ENCODE measurements around the gene ATXN10.
"Not testable (repeated sequence)": the region's sequence is repeated elsewhere in the genome, so short reads cannot be mapped to it uniquely, and the experiment has no call there.

The ATXN10 gene

GRCh38 chr22:45709060-45709739 is 37.6 kb downstream of the ATXN10 start:
- Histone ChIP-seq H3K4me2 (ENCODE audit: insufficient read depth, low read length) (no peak overlapping the region), H3K4me1 (ENCODE audit: insufficient read depth, low read length) (no peaks in the 10 kb centered on the region), H3K27ac (ENCODE audit: low read length) (peak overlapping the region; percentile 23; the same call in 1 of the 2 replicates), H2AFZ (ENCODE audit: low read depth, low read length) (no peak overlapping the region), H3K36me3 (ENCODE audit: insufficient read depth, low read length) (peaks cover 82% of the 10 kb centered on the region), H3K27me3 (ENCODE audit: insufficient read depth, low read length, poor library complexity) (no peaks in the 10 kb centered on the region), H3K9me3 (ENCODE audit: insufficient read depth, low read length, severe bottlenecking) (no peaks in the 10 kb centered on the region), H4K20me1 (ENCODE audit: insufficient read depth, low read length) (peaks cover 13% of the 10 kb centered on the region; the same call in 1 of the 2 replicates), H3K4me3 (ENCODE audit: low read depth in 1 of 2, low read length in 2 of 2) (no peak overlapping the region), H3K9ac (ENCODE audit: low read depth, low read length) (no peak overlapping the region), H3K79me2 (ENCODE audit: insufficient read depth, low read length) (peaks cover 53% of the 10 kb centered on the region)
- ATAC-seq (ENCODE audit: insufficient read depth, low read depth) (no peak), DNase-seq (no peak)
- TF ChIP-seq EZH2 (IDR thresholded peaks at IDR 0.05; ENCODE audit: borderline replicate concordance, low read depth, low read length, severe bottlenecking), result no peak
- TF ChIP-seq CTCF (IDR thresholded peaks at IDR 0.05; ENCODE audit: borderline replicate concordance, extremely low read depth, low read length, poor library complexity, severe bottlenecking), result no peak

DNA sequence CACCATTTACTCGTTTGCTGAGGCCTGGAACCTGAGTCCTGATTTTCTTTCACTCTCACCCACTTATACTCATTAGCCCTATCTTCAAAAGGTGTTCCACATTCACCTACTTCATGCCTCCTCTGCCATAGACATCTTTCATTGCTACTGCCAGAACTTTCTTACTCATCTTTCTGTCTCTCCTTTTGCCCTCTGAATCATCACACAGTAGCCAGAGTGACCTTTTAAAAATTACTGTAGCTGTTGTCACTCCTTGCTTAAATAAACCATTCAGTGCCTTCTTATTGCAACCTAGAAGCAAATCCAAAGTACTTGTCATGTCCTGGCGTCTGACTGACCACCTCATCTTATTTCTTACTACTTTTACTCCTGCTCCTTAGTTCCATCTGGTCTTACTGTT is 38.2 kb downstream of the ATXN10 start:
- H2AFZ ChIP-seq (ENCODE audit: low read depth, low read length), result no peak overlapping the region
- no peak for TF ChIP-seq CTCF (IDR thresholded peaks at IDR 0.05; ENCODE audit: borderline replicate concordance, extremely low read depth, low read length, poor library complexity, severe bottlenecking)
- TF ChIP-seq EZH2 (IDR thresholded peaks at IDR 0.05; ENCODE audit: borderline replicate concordance, low read depth, low read length, severe bottlenecking), result no peak
- no peak for DNase-seq
- H3K9me3 ChIP-seq (ENCODE audit: insufficient read depth, low read length, severe bottlenecking), result no peaks in the 10 kb centered on the region
- peaks cover 78% of the 10 kb centered on the region for H3K36me3 ChIP-seq (ENCODE audit: insufficient read depth, low read length)
- no peak overlapping the region for H3K9ac ChIP-seq (ENCODE audit: low read depth, low read length)
- peaks cover 54% of the 10 kb centered on the region for H3K79me2 ChIP-seq (ENCODE audit: insufficient read depth, low read length)
- H3K4me3 ChIP-seq (ENCODE audit: low read depth in 1 of 2, low read length in 2 of 2), result no peak overlapping the region
- H3K4me2 ChIP-seq (ENCODE audit: insufficient read depth, low read length), result no peak overlapping the region
- H3K27ac ChIP-seq (ENCODE audit: low read length), result no peak overlapping the region
- H3K27me3 ChIP-seq (ENCODE audit: insufficient read depth, low read length, poor library complexity), result no peaks in the 10 kb centered on the region
- no peak for ATAC-seq (ENCODE audit: insufficient read depth, low read depth)
- H3K4me1 ChIP-seq (ENCODE audit: insufficient read depth, low read length), result no peaks in the 10 kb centered on the region
- H4K20me1 ChIP-seq (ENCODE audit: insufficient read depth, low read length), result peaks cover 16% of the 10 kb centered on the region; the same call in 1 of the 2 replicates

DNA sequence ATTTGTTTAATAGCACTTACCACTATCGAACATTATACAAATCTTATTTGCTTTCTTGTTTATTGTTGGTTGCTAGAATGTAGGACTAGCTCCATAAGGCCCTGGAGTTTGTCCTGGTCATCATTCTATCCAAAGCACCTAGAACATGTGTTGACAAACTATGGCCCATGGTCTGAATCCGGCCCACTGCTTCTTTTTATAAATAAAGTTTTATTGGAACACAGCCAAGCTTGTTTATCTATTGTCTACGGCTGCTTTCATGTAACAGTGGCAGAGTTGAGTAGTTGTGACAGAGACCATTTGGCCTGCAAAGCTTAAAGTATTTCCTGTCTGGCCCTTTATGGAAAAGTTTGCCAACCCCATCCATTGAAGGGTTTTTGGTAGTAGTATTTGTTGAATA is 38.8 kb downstream of the ATXN10 start:
- Histone ChIP-seq H3K27me3 (ENCODE audit: insufficient read depth, low read length, poor library complexity) (no peaks in the 10 kb centered on the region), H3K9ac (ENCODE audit: low read depth, low read length) (no peak overlapping the region), H3K9me3 (ENCODE audit: insufficient read depth, low read length, severe bottlenecking) (no peaks in the 10 kb centered on the region), H4K20me1 (ENCODE audit: insufficient read depth, low read length) (peaks cover 17% of the 10 kb centered on the region; the same call in 1 of the 2 replicates), H3K27ac (ENCODE audit: low read length) (no peak overlapping the region), H2AFZ (ENCODE audit: low read depth, low read length) (no peak overlapping the region), H3K4me3 (ENCODE audit: low read depth in 1 of 2, low read length in 2 of 2) (no peak overlapping the region), H3K4me1 (ENCODE audit: insufficient read depth, low read length) (no peaks in the 10 kb centered on the region), H3K79me2 (ENCODE audit: insufficient read depth, low read length) (peaks cover 55% of the 10 kb centered on the region), H3K4me2 (ENCODE audit: insufficient read depth, low read length) (no peak overlapping the region), H3K36me3 (ENCODE audit: insufficient read depth, low read length) (peaks cover 79% of the 10 kb centered on the region)
- ATAC-seq (ENCODE audit: insufficient read depth, low read depth) (no peak), DNase-seq (no peak)
- TF ChIP-seq CTCF (IDR thresholded peaks at IDR 0.05; ENCODE audit: borderline replicate concordance, extremely low read depth, low read length, poor library complexity, severe bottlenecking) (no peak), EZH2 (IDR thresholded peaks at IDR 0.05; ENCODE audit: borderline replicate concordance, low read depth, low read length, severe bottlenecking) (no peak)

- not testable (repeated sequence) for H3K27ac ChIP-seq (ENCODE audit: low read length); H3K4me2 ChIP-seq (ENCODE audit: insufficient read depth, low read length); H2AFZ ChIP-seq (ENCODE audit: low read depth, low read length); H3K4me1 ChIP-seq (ENCODE audit: insufficient read depth, low read length); DNase-seq; ATAC-seq (ENCODE audit: insufficient read depth, low read depth); H3K9me3 ChIP-seq (ENCODE audit: insufficient read depth, low read length, severe bottlenecking); H3K27me3 ChIP-seq (ENCODE audit: insufficient read depth, low read length, poor library complexity); H3K4me3 ChIP-seq (ENCODE audit: low read depth in 1 of 2, low read length in 2 of 2); H3K9ac ChIP-seq (ENCODE audit: low read depth, low read length)
- Histone ChIP-seq H4K20me1 (ENCODE audit: insufficient read depth, low read length) (peaks cover 24% of the 10 kb centered on the region; the same call in 1 of the 2 replicates), H3K79me2 (ENCODE audit: insufficient read depth, low read length) (peaks cover 36% of the 10 kb centered on the region), H3K36me3 (ENCODE audit: insufficient read depth, low read length) (peaks cover 75% of the 10 kb centered on the region)
Observed at GRCh38 chr22:45714390-45714789, 42.8 kb downstream of the ATXN10 start.
